Epithelial cell of proximal tubule (primary cell): ENCODE results near the gene MMRN1. TPM values are rescaled to one million over a fixed set of nuclear protein-coding genes. Genes with fewer than 3 reads are reported as not detected.
A peak's percentile ranks its signal among the peaks of the same experiment; 100 is the strongest.

Source experiments
- DNase-seq: peaks from one replicate; pipeline ENCODE4 v3.0.0-alpha.2; 2011; ENCODE audit warnings: low read depth
- H3K4me3 ChIP-seq: 2 replicates; pipeline ENCODE4 v1.5.1; 2011; ENCODE audit warnings: low read depth, mild to moderate bottlenecking, low read length
- total RNA-seq: library from RNA; depleted of rRNA; stranded (reverse); fragments of >200 nt; gene quantifications from 2 replicates; pipeline ENCODE4 v1.2.3, GENCODE V29; 2015
- TF ChIP-seq, protein P1 (sequence below): conservative IDR thresholded peaks from 2 replicates; pipeline ENCODE4 v1.5.1; 2012; ENCODE audit warnings: low read depth, mild to moderate bottlenecking, low read length

The MMRN1 gene
- total RNA-seq, 1 donor from 2014 or later = not detected

DNA sequence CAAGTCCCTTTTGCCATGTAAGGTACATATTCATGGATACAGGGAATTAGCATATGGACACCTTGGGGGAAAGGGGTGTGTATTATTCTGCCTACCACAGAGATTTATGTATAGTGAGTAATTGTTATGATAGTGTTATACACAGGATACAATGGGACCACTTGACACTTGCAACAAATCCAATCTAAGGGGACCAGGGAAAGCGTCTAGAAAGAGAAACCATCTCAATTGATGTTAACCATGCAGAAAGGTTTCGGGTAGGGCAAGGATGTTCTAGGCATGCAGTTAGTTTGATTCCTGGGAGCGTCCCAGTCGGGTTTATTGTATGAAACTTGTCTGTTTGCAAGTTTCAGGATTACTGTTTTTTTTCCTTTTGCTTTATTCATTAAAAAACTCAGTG lies 34.2 kb downstream of the MMRN1 start:
- TF ChIP-seq, protein P1, sequence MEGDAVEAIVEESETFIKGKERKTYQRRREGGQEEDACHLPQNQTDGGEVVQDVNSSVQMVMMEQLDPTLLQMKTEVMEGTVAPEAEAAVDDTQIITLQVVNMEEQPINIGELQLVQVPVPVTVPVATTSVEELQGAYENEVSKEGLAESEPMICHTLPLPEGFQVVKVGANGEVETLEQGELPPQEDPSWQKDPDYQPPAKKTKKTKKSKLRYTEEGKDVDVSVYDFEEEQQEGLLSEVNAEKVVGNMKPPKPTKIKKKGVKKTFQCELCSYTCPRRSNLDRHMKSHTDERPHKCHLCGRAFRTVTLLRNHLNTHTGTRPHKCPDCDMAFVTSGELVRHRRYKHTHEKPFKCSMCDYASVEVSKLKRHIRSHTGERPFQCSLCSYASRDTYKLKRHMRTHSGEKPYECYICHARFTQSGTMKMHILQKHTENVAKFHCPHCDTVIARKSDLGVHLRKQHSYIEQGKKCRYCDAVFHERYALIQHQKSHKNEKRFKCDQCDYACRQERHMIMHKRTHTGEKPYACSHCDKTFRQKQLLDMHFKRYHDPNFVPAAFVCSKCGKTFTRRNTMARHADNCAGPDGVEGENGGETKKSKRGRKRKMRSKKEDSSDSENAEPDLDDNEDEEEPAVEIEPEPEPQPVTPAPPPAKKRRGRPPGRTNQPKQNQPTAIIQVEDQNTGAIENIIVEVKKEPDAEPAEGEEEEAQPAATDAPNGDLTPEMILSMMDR = no peak
- no peak overlapping the region for H3K4me3 ChIP-seq
- no peak for DNase-seq

DNA sequence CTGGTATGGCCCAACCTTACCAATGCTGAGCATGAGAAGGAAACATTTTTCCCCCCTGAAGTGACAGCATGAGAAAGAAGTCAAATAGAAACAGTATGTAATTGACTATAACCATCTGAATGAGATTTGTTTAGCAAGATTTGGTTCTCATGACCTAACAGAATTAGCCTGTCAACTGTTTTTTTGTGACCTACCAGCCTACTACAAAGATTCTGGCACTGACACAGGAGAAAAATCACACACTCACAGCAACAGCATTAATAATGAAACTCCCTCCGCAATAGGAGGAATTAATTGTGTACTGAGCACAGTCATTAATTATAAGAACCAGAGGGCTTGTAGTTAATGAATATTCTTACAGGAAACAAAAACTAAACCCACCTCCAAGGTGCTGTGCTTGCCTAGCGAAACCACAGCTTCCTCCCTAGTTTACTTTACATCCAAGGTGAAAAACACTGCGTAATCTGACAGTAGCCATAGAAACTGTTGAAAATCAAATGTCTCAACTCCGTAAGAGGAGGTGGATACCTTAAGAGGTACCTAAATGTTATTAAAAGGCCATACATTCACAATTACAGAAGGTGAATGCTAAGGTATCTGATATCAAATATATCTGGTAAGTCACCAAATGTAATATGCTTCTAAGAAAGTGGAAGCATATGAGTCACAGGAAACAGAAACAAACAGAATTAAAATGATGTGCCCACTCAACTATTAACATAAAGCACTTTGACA lies 34.9 kb downstream of the MMRN1 start:
- TF ChIP-seq, protein P1 = no peak
- H3K4me3 ChIP-seq = peak overlapping the region; percentile 27
- peak; percentile 39 for DNase-seq

DNA sequence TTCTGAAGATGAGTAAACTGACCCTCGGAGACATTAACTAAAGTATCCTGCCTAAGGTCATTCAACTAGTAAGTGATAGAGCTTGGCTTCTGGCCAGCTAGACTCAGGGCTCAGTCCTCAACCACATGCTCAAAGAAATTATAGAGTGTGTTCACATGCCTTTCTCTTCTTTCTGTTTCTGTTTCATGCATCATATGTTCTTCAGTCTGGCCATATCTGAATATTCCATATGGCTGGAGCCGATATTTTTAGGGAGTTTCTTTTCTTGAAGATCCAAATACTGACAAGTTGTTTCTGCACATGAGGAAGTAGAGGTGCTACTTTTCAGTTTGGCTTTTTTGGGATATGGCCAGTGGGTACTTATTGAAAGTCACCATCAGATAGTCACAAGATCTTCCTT lies 44.9 kb downstream of the MMRN1 start:
- H3K4me3 ChIP-seq = no peak overlapping the region
- no peak for DNase-seq
- TF ChIP-seq, protein P1 = no peak

DNA sequence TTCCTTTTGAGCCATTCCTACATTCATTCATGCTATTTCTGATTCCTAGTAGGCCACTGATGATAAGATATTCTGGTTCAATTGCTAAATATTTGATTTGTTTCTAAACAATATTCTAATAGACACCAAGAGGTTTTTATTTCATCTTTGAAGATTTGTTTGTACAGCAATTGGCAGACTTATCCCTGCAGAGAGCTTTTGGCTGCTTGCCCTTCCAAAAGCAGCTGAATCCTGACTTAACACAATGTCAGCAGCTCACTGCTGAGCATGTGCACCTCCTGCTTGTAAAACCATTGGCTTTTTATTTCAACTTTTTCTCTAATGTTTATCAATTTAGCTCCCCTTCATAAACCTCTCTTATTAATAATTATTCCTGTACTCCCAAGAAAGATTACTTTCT lies 45.3 kb downstream of the MMRN1 start:
- TF ChIP-seq, protein P1 = no peak

DNA sequence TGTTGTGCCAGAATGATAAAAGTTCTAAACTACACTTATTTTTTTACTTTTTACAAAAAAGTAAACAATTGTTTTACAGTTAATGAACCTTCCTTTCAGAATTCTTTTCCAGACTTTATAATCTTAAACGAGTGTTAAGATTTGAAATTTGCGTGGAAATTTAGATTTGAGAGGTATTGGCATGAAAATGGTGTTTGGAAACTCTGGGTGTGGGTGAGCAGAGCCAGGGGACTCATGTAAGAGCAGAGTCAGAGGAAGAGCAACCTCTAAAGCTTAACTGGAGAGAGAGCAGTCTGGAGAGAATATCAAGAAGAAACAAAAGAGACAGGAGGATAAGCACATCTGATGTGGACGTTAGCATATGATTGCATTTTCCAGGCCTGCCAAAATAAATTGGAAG lies 48.2 kb downstream of the MMRN1 start:
- H3K4me3 ChIP-seq = no peak overlapping the region
- no peak for DNase-seq
- TF ChIP-seq, protein P1 = no peak

More for the DNA sequence above, 45.3 kb downstream of the MMRN1 start:
- no peak for DNase-seq
- no peak overlapping the region for H3K4me3 ChIP-seq

DNA sequence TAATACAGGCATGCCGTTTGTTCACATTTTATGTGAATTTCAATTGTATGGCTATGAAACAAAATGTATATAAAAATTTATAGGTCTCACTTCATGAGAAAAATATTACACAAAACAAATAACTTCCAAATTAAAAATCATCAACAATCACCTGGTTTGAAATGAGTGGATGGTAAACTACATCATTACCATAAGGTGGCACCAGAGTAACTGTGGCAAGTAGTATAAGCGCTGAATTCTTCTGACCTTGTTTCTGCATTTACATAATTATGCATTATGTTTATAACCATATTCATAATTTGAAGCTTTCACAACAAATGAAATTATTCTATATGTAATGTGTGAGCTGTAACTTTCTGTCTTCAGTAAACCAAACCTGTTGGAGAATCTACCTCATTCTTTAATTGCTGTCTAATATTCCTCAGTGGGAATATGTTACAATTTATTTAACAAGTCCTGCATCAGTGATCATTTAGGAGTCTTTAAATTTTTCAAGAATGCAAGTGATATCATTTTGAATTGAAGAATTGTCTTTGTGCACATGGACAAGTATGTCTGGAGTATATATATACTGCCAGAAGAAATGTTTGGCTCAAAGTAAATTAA lies 55.2 kb downstream of the MMRN1 start:
- TF ChIP-seq, protein P1 = peak; percentile 71
- no peak overlapping the region for H3K4me3 ChIP-seq
- DNase-seq = no peak

DNA sequence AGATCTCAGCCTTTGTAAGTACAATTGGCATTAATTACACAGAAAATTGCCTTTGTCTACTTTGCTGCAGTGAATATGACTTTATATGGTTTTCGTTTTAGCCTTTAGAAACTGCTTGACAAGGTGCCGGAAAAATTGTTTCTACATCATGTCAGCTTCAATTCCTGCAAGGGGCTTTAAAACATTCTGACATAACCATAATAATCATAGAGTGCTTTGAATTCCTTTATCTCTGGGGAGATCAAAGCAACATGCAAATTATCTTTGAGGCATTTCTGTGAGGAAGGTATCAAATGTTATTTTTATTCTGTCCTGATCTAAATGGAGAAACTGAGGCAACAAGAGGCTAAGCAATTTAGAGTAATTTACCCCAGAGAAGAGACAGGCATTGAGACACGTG lies 57.8 kb downstream of the MMRN1 start:
- TF ChIP-seq, protein P1 = no peak
- no peak overlapping the region for H3K4me3 ChIP-seq
- no peak for DNase-seq
